ENCODE measurements around the gene RAD50. TPM values are rescaled to one million over a fixed set of nuclear protein-coding genes. Genes with fewer than 3 reads are reported as not detected.
"Not testable (repeated sequence)": the region's sequence is repeated elsewhere in the genome, so short reads cannot be mapped to it uniquely, and the experiment has no call there.

The RAD50 gene
- total RNA-seq, result 49.2 and 55.8 TPM in 2 replicates

DNA sequence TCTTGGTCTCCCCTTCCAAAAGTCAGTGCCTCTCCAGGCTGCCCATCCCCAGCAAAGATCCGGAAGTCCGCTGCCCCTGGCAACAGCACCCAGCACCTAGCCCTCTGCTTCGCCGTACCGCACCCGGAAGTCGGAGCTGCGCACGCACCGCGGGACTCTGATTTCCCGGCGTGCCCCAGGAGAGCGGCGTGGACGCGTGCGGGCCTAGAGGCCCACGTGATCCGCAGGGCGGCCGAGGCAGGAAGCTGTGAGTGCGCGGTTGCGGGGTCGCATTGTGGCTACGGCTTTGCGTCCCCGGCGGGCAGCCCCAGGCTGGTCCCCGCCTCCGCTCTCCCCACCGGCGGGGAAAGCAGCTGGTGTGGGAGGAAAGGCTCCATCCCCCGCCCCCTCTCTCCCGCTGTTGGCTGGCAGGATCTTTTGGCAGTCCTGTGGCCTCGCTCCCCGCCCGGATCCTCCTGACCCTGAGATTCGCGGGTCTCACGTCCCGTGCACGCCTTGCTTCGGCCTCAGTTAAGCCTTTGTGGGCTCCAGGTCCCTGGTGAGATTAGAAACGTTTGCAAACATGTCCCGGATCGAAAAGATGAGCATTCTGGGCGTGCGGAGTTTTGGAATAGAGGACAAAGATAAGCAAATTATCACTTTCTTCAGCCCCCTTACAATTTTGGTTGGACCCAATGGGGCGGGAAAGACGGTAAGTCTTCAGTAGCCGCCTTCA lies at the start of gene RAD50:
Gene RAD50, plus strand, starts transcription at position 215 of the 715 bp plus-strand sequence. Its CDS starts 348 bp downstream, at position 563.
- Mint-ChIP-seq H3K36me3 (ENCODE audit: low read depth) (peaks cover 20% of the 10 kb centered on the region), H3K9me3 (peaks cover 9% of the 10 kb centered on the region), H3K4me1 (ENCODE audit: low read depth) (peaks cover 33% of the 10 kb centered on the region), H3K27me3 (ENCODE audit: low read depth) (no peaks in the 10 kb centered on the region), H3K27ac (peak within 1 kb of the TSS; percentile 93), H3K4me3 (ENCODE audit: low read depth) (peak within 1 kb of the TSS; percentile 89)
- intact Hi-C loops (cut with micrococcal nuclease), result loop anchor here (1.0 to 5.0 kb wide), 3 partner anchors 8 to 180 kb away; partner anchors contain the start of genes IL13 and KIF3A
- DNase-seq (ENCODE audit: low spot score), result peak; percentile 92

DNA sequence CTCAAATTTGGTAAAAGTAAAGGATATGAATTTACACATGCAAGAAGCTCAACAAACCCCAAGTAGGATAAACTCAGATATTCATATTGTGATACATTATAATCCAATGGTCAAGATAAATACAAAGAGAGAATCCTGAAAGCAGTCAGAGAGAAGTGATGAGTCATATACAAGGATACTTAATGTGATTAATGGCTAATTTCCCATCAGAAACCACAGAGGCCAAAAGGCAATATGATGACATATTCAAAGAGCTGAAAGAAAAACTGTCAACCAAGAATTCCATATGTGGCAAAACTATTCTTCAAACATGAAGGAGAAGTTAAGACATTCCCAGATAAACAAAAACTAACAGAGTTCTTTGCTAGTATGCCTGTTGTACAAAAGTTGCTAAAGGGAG lies 46.7 kb upstream of the RAD50 start:
- Mint-ChIP-seq H3K4me3 (ENCODE audit: low read depth) (no peak overlapping the region), H3K4me1 (ENCODE audit: low read depth) (peaks cover 17% of the 10 kb centered on the region), H3K9me3 (peaks cover 16% of the 10 kb centered on the region), H3K27ac (no peak overlapping the region), H3K36me3 (ENCODE audit: low read depth) (peaks cover 6% of the 10 kb centered on the region), H3K27me3 (ENCODE audit: low read depth) (peaks cover 14% of the 10 kb centered on the region)
- intact Hi-C loops (cut with micrococcal nuclease), result no loop called here
- DNase-seq (ENCODE audit: low spot score), result no peak

DNA sequence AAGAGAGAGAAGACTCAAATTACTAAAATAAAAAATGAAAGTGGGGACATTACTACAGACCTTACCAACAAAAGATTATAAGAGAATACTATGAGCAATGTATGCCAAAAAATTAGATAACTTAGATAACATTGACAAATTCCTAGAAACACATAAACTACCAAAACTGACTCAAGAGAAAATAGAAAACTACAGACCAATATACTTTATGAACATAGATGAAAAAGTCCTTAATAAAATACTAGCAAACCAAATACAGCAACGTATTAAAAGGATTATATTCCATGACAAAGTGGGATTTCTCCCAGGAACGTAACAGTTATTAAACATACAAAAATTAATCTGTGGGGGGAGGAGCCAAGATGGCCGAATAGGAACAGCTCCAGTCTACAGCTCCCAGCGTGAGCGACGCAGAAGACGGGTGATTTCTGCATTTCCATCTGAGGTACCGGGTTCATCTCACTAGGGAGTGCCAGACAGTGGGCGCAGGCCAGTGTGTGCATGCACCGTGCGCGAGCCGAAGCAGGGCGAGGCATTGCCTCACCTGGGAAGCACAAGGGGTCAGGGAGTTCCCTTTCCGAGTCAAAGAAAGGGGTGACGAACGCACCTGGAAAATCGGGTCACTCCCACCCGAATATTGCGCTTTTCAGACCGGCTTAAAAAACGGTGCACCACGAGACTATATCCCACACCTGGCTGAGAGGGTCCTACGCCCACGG lies 43.0 kb upstream of the RAD50 start:
- H3K36me3 Mint-ChIP-seq (ENCODE audit: low read depth); H3K27ac Mint-ChIP-seq; intact Hi-C loops (cut with micrococcal nuclease); H3K4me3 Mint-ChIP-seq (ENCODE audit: low read depth); H3K4me1 Mint-ChIP-seq (ENCODE audit: low read depth); DNase-seq (ENCODE audit: low spot score); H3K27me3 Mint-ChIP-seq (ENCODE audit: low read depth): not testable (repeated sequence)
- peaks cover 16% of the 10 kb centered on the region for H3K9me3 Mint-ChIP-seq

DNA sequence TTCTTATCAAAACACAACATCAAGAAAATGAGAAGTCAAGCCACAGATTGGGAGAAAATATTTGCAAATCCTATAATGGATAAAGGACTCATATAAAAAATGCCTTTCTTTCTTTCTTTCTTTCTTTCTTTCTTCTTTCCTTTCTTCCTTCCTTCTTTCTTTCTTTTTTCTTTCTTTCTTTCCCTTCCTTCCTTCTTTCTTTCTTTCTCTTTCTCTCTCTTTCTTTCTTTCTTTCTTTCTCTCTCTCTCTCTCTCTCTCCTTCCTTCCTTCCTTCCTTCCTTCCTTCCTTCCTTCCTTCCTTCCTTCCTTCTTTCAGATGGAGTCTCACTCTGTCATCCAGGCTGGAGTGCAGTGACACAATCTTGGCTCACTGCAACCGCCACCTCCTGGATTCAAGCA lies 34.7 kb upstream of the RAD50 start:
- H3K27me3 Mint-ChIP-seq (ENCODE audit: low read depth); H3K36me3 Mint-ChIP-seq (ENCODE audit: low read depth); DNase-seq (ENCODE audit: low spot score); H3K27ac Mint-ChIP-seq; H3K4me3 Mint-ChIP-seq (ENCODE audit: low read depth); intact Hi-C loops (cut with micrococcal nuclease): not testable (repeated sequence)
- Mint-ChIP-seq H3K9me3 (peaks cover 22% of the 10 kb centered on the region), H3K4me1 (ENCODE audit: low read depth) (peaks cover 39% of the 10 kb centered on the region)

GRCh38 chr5:132524877-132525276 lies 31.9 kb upstream of the RAD50 start:
- Mint-ChIP-seq H3K27ac (peak overlapping the region; percentile 81), H3K4me3 (ENCODE audit: low read depth) (peak overlapping the region; percentile 51), H3K9me3 (peaks cover 22% of the 10 kb centered on the region), H3K4me1 (ENCODE audit: low read depth) (peaks cover 57% of the 10 kb centered on the region)
- not testable (repeated sequence) for H3K27me3 Mint-ChIP-seq (ENCODE audit: low read depth); DNase-seq (ENCODE audit: low spot score); H3K36me3 Mint-ChIP-seq (ENCODE audit: low read depth)
- intact Hi-C loops (cut with micrococcal nuclease), result loop anchor here (1.0 to 5.0 kb wide), 3 partner anchors 42 to 187 kb away; no protein-coding TSS in a partner anchor

DNA sequence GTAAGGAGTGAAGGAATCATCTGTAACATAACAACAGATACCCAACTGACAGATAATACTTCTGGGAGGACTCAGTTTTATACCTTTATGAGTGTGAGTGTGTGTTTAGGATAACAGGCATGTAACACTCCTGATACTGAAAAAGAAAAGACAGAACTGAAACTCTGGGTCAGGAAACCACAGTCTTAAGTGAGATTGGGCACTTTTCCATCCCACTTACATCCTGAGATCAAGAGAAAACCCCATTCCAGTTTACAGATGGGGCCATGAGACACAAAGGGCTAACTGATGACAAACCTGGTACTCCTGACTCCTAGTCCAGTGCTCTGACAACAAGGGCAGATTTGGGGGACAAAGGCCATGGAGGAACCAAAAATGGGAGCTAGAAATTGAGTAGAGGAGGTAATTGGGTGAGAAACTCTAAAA lies 31.5 kb upstream of the RAD50 start:
- no peak for DNase-seq (ENCODE audit: low spot score)
- peaks cover 55% of the 10 kb centered on the region for H3K4me1 Mint-ChIP-seq (ENCODE audit: low read depth)
- peak overlapping the region; percentile 51 for H3K4me3 Mint-ChIP-seq (ENCODE audit: low read depth)
- peaks cover 19% of the 10 kb centered on the region for H3K9me3 Mint-ChIP-seq
- H3K36me3 Mint-ChIP-seq (ENCODE audit: low read depth), result peaks cover 7% of the 10 kb centered on the region
- H3K27me3 Mint-ChIP-seq (ENCODE audit: low read depth), result no peaks in the 10 kb centered on the region
- intact Hi-C loops (cut with micrococcal nuclease), result loop anchor here (1.0 to 5.0 kb wide), 3 partner anchors 42 to 187 kb away; no protein-coding TSS in a partner anchor
- H3K27ac Mint-ChIP-seq, result peak overlapping the region; percentile 81

- H3K36me3 Mint-ChIP-seq (ENCODE audit: low read depth), result peaks cover 5% of the 10 kb centered on the region
- H3K4me1 Mint-ChIP-seq (ENCODE audit: low read depth), result peaks cover 54% of the 10 kb centered on the region
- no peaks in the 10 kb centered on the region for H3K27me3 Mint-ChIP-seq (ENCODE audit: low read depth)
- intact Hi-C loops (cut with micrococcal nuclease), result loop anchor here (1.0 to 5.0 kb wide), 4 partner anchors 41 to 294 kb away; no protein-coding TSS in a partner anchor
- no peak overlapping the region for H3K4me3 Mint-ChIP-seq (ENCODE audit: low read depth)
- DNase-seq (ENCODE audit: low spot score), result peak; percentile 36
- H3K9me3 Mint-ChIP-seq, result peaks cover 11% of the 10 kb centered on the region
- H3K27ac Mint-ChIP-seq, result peak overlapping the region; percentile 31
Observed at GRCh38 chr5:132526290-132526973, 30.3 kb upstream of the RAD50 start.

GRCh38 chr5:132526974-132527564 lies 29.7 kb upstream of the RAD50 start:
- intact Hi-C loops (cut with micrococcal nuclease), result loop anchor here (1.0 to 5.0 kb wide), 4 partner anchors 40 to 293 kb away; no protein-coding TSS in a partner anchor
- Mint-ChIP-seq H3K27ac (peak overlapping the region; percentile 31), H3K4me1 (ENCODE audit: low read depth) (peaks cover 61% of the 10 kb centered on the region), H3K36me3 (ENCODE audit: low read depth) (peaks cover 5% of the 10 kb centered on the region), H3K27me3 (ENCODE audit: low read depth) (no peaks in the 10 kb centered on the region), H3K4me3 (ENCODE audit: low read depth) (no peak overlapping the region), H3K9me3 (peaks cover 11% of the 10 kb centered on the region)
- DNase-seq (ENCODE audit: low spot score), result no peak

DNA sequence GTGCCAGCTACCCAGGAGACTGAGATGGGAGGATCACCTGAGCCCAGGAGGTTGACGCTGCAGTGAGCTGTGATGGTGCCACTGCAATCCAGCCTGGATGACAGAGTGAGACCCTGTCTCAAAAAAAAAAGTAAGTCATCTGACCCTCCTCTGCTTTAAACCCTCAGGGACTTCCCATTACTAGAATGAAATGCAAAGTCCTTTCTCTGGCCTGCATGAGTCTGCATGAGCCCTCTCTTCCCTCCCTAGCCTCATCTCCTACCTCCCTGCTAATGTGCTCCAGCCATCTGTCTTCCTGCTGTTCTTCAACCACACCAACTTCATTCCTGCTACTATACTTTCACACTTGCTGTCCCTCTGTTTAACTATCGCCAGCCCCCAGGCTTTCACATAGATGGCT lies 28.8 kb upstream of the RAD50 start:
- intact Hi-C loops (cut with micrococcal nuclease), result loop anchor here (2.0 to 5.0 kb wide), 3 partner anchors 39 to 209 kb away; partner anchors contain the start of gene KIF3A
- Mint-ChIP-seq H3K36me3 (ENCODE audit: low read depth) (peaks cover 5% of the 10 kb centered on the region), H3K9me3 (peaks cover 6% of the 10 kb centered on the region), H3K4me3 (ENCODE audit: low read depth) (no peak overlapping the region), H3K4me1 (ENCODE audit: low read depth) (peaks cover 64% of the 10 kb centered on the region), H3K27me3 (ENCODE audit: low read depth) (peaks cover 4% of the 10 kb centered on the region), H3K27ac (no peak overlapping the region)
- no peak for DNase-seq (ENCODE audit: low spot score)

- peaks cover 5% of the 10 kb centered on the region for H3K36me3 Mint-ChIP-seq (ENCODE audit: low read depth)
- intact Hi-C loops (cut with micrococcal nuclease), result loop anchor here (1.0 to 5.0 kb wide), 4 partner anchors 38 to 208 kb away; partner anchors contain the start of gene KIF3A
- H3K27ac Mint-ChIP-seq, result peak overlapping the region; percentile 57
- H3K4me3 Mint-ChIP-seq (ENCODE audit: low read depth), result no peak overlapping the region
- H3K27me3 Mint-ChIP-seq (ENCODE audit: low read depth), result peaks cover 5% of the 10 kb centered on the region
- peaks cover 64% of the 10 kb centered on the region for H3K4me1 Mint-ChIP-seq (ENCODE audit: low read depth)
- no peak for DNase-seq (ENCODE audit: low spot score)
- peaks cover 6% of the 10 kb centered on the region for H3K9me3 Mint-ChIP-seq
Observed at GRCh38 chr5:132528866-132529634, 27.7 kb upstream of the RAD50 start.

DNA sequence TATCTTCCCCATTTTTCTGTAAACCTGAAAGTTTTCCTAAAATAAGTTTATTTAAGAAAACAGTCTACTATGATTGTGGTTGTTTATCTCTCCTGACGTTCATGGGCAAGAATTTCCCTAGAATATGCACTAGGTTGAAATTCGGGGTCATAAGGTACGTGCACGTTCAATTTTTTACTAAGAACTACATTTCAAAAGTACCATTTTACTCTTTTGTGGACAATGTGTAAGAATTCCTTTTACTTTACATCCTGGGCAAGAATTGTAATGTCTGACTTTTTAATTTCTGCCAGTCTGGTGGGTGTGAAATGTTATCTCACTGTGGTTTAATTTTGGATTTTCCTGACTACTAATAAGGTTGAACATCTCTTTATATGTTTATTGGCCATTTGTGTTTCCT lies 25.8 kb upstream of the RAD50 start:
- Mint-ChIP-seq H3K4me3 (ENCODE audit: low read depth) (no peak overlapping the region), H3K4me1 (ENCODE audit: low read depth) (peaks cover 47% of the 10 kb centered on the region), H3K27ac (peak overlapping the region; percentile 66), H3K9me3 (no peaks in the 10 kb centered on the region), H3K27me3 (ENCODE audit: low read depth) (peaks cover 20% of the 10 kb centered on the region), H3K36me3 (ENCODE audit: low read depth) (no peaks in the 10 kb centered on the region)
- intact Hi-C loops (cut with micrococcal nuclease), result loop anchor here (1.0 kb wide), 4 partner anchors 18 to 132 kb away; no protein-coding TSS in a partner anchor
- DNase-seq (ENCODE audit: low spot score), result no peak

All from activated T-helper 2 cell treated with anti-CD3 and anti-CD28 coated beads, Interferon-gamma antibody, Interleukin-2, Interleukin-4, amounts not matched to agents 10 μg/mL and 5 μg/mL and 100 μg/mL, durations not matched to agents 14 hours and 24 hours and 36 hours (primary cell).